HepG2 (cell line): Measurements from ENCODE around the gene FGFR1OP2. TPM values are rescaled to one million over a fixed set of nuclear protein-coding genes. Genes with fewer than 3 reads are reported as not detected.
A peak's percentile ranks its signal among the peaks of the same experiment; 100 is the strongest.

Experiments used
- CHD2 ChIP-seq: IDR thresholded peaks from 2 replicates; pipeline ENCODE4 v1.6.1; 2011; ENCODE audit warnings: low read depth, low read length, improper control_type of control experiment
- DZIP1 ChIP-seq: sonication (generic); formaldehyde crosslinking; IDR thresholded peaks from 2 replicates; pipeline ENCODE4 v1.5.0; 2020; ENCODE audit warnings: mild to moderate bottlenecking, missing genetic modification reagents
- HNF1A ChIP-seq, 2 experiments: sonication (generic) in 1 of 2; formaldehyde crosslinking in 1 of 2; IDR thresholded peaks; 2 replicates each; pipeline versions ENCODE4 v1.4.0 to v1.6.1; 2016 to 2020; ENCODE audit warnings: borderline replicate concordance in 1 of 2, low read depth in 1 of 2, mild to moderate bottlenecking in 1 of 2, missing genetic modification reagents in 1 of 2
- POLR2A ChIP-seq, 2 experiments: IDR thresholded peaks; 2 replicates each; pipeline ENCODE4 v1.6.1; 2011; ENCODE audit warnings: low read depth in 2 of 2, low read length in 2 of 2, mild to moderate bottlenecking in 1 of 2, moderate library complexity in 1 of 2; ENCODE audit not compliant: insufficient read depth in 1 of 2
- ZBTB21 ChIP-seq: sonication (generic); formaldehyde crosslinking; IDR thresholded peaks from 2 replicates; pipeline ENCODE4 v1.4.0; 2020; ENCODE audit warnings: missing genetic modification reagents
- ZNF318 ChIP-seq: sonication (generic); formaldehyde crosslinking; IDR thresholded peaks from 2 replicates; pipeline ENCODE4 v1.4.0; 2020; ENCODE audit warnings: mild to moderate bottlenecking, missing genetic modification reagents
- polyA plus RNA-seq, 8 experiments: library from polyadenylated mRNA; depleted of rRNA in 3 of 8; stranded (reverse) in 7 of 8; unstranded in 1 of 8; fragments of >200 nt; fragmentation: Illumina TruSeq in 4 of 8; extraction: Trizol in 4 of 8; gene quantifications; 2 replicates each; pipeline versions ENCODE4 v1.2.1 to v1.2.3, GENCODE V29; 2011 to 2016; ENCODE audit warnings: low read depth in 4 of 8, missing spikeins in 1 of 8, mixed read lengths in 1 of 8; ENCODE audit not compliant: insufficient read depth in 1 of 8
- total RNA-seq, 5 experiments: library from RNA; depleted of rRNA; stranded (reverse); fragments of >200 nt; fragmentation: Illumina TruSeq; extraction: Trizol; gene quantifications; 2 replicates each; pipeline ENCODE4 v1.2.3, GENCODE V29; 2016; ENCODE audit warnings: low read depth in 1 of 5
- TF ChIP-seq, protein P1 (sequence below): sonication (generic); formaldehyde crosslinking; IDR thresholded peaks from 2 replicates; pipeline ENCODE4 v1.9.0; 2021; ENCODE audit warnings: missing genetic modification reagents, borderline replicate concordance

FGFR1OP2 gene
- total and polyA plus RNA-seq, 2 of the 13 experiments (the other 11 are each of a cell fraction or from before 2014, with no cell fraction given), result 18.3 to 38.1 TPM

DNA sequence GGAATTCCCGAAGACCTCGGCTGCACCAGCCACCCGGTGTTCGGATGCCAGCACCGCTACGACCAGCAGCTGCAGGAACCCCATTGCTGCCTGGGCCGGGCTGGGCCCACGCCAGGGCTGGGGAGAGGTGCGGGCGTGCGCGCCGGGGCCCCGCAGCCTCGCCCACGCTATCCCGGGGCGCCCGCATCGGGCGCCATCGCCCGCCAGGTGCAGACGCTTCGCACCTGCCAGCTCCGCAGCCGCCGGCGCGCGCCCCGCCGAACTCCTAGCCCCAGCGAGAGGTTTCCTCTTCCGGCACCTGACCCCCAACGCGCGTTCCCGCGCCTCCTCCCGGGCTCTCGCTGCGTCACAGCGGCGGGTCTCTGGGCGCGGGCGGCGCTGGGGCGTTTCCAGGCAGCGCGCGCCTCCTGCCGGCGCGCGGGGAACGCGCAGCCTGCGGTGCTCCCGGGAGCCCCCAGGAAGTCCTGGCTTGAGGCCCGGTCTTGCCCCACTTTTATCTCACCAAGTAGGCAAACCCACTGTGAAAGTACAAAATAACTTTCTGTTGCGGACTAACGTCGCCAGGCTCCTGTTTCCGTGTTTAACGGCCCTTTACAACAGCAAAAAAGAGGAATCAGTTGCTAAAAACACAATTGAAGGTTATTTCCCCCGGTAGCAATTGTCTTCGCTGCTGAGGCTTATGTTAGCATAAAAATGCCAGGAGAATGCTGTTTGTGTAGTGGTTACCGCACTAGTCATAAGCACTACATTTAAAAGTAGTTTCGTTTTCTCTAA lies 76.0 kb downstream of the FGFR1OP2 start, which contains the start of gene TM7SF3 (continued):
- TF ChIP-seq ZNF318 (CRISPR knock-in tag), result no peak
- no peak for TF ChIP-seq HNF1A (IDR thresholded peaks at IDR 0.05; ENCODE audit: low read depth)
- TF ChIP-seq HNF1A (CRISPR knock-in tag; IDR thresholded peaks at IDR 0.05; ENCODE audit: borderline replicate concordance), result no peak; the same call in 1 of the 2 replicates
- TF ChIP-seq ZBTB21 (CRISPR knock-in tag), result no peak
- TF ChIP-seq CHD2, result no peak; the same call in 1 of the 2 replicates
- TF ChIP-seq POLR2A (IDR thresholded peaks at IDR 0.05; ENCODE audit: insufficient read depth in 1 of 2, low read depth in 2 of 2, low read length in 2 of 2), result peak; percentile 76 to 79
- TF ChIP-seq, protein P1, sequence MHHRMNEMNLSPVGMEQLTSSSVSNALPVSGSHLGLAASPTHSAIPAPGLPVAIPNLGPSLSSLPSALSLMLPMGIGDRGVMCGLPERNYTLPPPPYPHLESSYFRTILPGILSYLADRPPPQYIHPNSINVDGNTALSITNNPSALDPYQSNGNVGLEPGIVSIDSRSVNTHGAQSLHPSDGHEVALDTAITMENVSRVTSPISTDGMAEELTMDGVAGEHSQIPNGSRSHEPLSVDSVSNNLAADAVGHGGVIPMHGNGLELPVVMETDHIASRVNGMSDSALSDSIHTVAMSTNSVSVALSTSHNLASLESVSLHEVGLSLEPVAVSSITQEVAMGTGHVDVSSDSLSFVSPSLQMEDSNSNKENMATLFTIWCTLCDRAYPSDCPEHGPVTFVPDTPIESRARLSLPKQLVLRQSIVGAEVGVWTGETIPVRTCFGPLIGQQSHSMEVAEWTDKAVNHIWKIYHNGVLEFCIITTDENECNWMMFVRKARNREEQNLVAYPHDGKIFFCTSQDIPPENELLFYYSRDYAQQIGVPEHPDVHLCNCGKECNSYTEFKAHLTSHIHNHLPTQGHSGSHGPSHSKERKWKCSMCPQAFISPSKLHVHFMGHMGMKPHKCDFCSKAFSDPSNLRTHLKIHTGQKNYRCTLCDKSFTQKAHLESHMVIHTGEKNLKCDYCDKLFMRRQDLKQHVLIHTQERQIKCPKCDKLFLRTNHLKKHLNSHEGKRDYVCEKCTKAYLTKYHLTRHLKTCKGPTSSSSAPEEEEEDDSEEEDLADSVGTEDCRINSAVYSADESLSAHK (CRISPR knock-in tag), result no peak
- TF ChIP-seq DZIP1, result no peak; the same call in 1 of the 2 replicates
